Endothelial cell of umbilical vein (primary cell): ENCODE results near the gene ZNF516. TPM values are rescaled to one million over a fixed set of nuclear protein-coding genes. Genes with fewer than 3 reads are reported as not detected.

ENCODE experiments used
- BruUV-seq: library from RNA; stranded (reverse); fragments of 400-500 nt; replicated peaks from 2 replicates; lab custom pipeline; 2021; lab: Mats Ljungman, UMichigan
- CTCF ChIA-PET: fragments of 300-600, 350-600 bp; sonication (Branson Sonifier 250); formaldehyde crosslinking; loops from one replicate; lab custom pipeline; 2021; ENCODE audit warnings: antibody characterized with exemption, inconsistent platforms; lab: Charles Lee
- POLR2A ChIA-PET: fragments of 300-600, 350-600 bp; sonication (Branson Sonifier 250); formaldehyde crosslinking; loops from one replicate; lab custom pipeline; 2021; ENCODE audit warnings: antibody characterized with exemption, inconsistent platforms; lab: Charles Lee
- DNase-seq: peaks from one replicate; pipeline ENCODE4 v3.0.0-alpha.2; 2011; ENCODE audit warnings: low read depth, low spot score
- FAIRE-seq: peaks from 2 replicates; lab custom pipeline; 2011; peaks lifted over from hg19 to GRCh38; lab: Jason Lieb, UNC
- H2AFZ ChIP-seq: 2 replicates; pipeline ENCODE4 v1.6.0; 2012; ENCODE audit warnings: low read depth, low read length, control low read depth, inconsistent platforms
- H3K27ac ChIP-seq: 2 replicates; pipeline ENCODE4 v1.5.1; 2011; ENCODE audit warnings: low read depth, mild to moderate bottlenecking, control low read depth, low read length, moderate library complexity; ENCODE audit not compliant: insufficient read depth
- H3K27me3 ChIP-seq, 2 experiments: 2 replicates each; pipeline versions ENCODE4 v1.6.0 to v1.6.1; 2011; ENCODE audit warnings: low read length in 2 of 2, mixed read lengths in 1 of 2; ENCODE audit not compliant: control insufficient read depth in 2 of 2, insufficient read depth in 2 of 2
- H3K36me3 ChIP-seq, 2 experiments: 2 replicates in 1 of 2; 3 replicates in 1 of 2; pipeline ENCODE4 v1.5.1; 2011; ENCODE audit warnings: low read length in 2 of 2, mild to moderate bottlenecking in 1 of 2, moderate library complexity in 1 of 2; ENCODE audit not compliant: control insufficient read depth in 2 of 2, insufficient read depth in 2 of 2; ENCODE audit errors: extremely low read depth in 1 of 2
- H3K4me1 ChIP-seq: 3 replicates; pipeline ENCODE4 v1.5.1; 2011; ENCODE audit warnings: mild to moderate bottlenecking, low read length; ENCODE audit not compliant: control insufficient read depth, insufficient read depth; ENCODE audit errors: extremely low read depth
- H3K4me2 ChIP-seq: 2 replicates; pipeline ENCODE4 v1.6.1; 2011; ENCODE audit warnings: low read length, control low read depth, mixed read lengths; ENCODE audit not compliant: insufficient read depth
- H3K4me3 ChIP-seq, 3 experiments: fragments of 200-600 bp in 1 of 3; sonication (generic), shearing (Covaris generic) in 1 of 3; replicated peaks in 1 of 3; 2 replicates each; pipeline ENCODE4 v1.5.1; 2011 to 2016; ENCODE audit warnings: control low read depth in 3 of 3, low read length in 3 of 3, mild to moderate bottlenecking in 2 of 3, inconsistent platforms in 1 of 3, low read depth in 1 of 3, moderate library complexity in 1 of 3; ENCODE audit not compliant: insufficient read depth in 1 of 3
- H3K79me2 ChIP-seq: 2 replicates; pipeline ENCODE4 v1.6.0; 2012; ENCODE audit warnings: low read length, inconsistent platforms; ENCODE audit not compliant: control insufficient read depth, insufficient read depth
- H3K9ac ChIP-seq: replicated peaks from 2 replicates; pipeline ENCODE3; 2011; ENCODE audit warnings: low read length, control low read depth; ENCODE audit not compliant: insufficient read depth; ENCODE audit errors: extremely low read depth
- H3K9me1 ChIP-seq: replicated peaks from 3 replicates; pipeline ENCODE4 v1.6.0; 2011; ENCODE audit warnings: mild to moderate bottlenecking, low read length; ENCODE audit not compliant: control insufficient read depth, insufficient read depth; ENCODE audit errors: extremely low read depth
- H3K9me3 ChIP-seq: replicated peaks from 2 replicates; pipeline ENCODE4 v1.5.1; 2012; ENCODE audit warnings: low read length, inconsistent platforms; ENCODE audit not compliant: control insufficient read depth, insufficient read depth
- H4K20me1 ChIP-seq: replicated peaks from 2 replicates; pipeline ENCODE3; 2011; ENCODE audit warnings: mild to moderate bottlenecking, low read length; ENCODE audit not compliant: control insufficient read depth, insufficient read depth; ENCODE audit errors: extremely low read depth
- CTCF ChIP-seq, 2 donors: IDR thresholded peaks; 1 replicate in 1 of 2; 2 replicates in 1 of 2; pipeline ENCODE4 v1.5.1; 2011; ENCODE audit warnings: low read length in 2 of 2, mild to moderate bottlenecking in 2 of 2, moderate library complexity in 2 of 2, control low read depth in 1 of 2, inconsistent platforms in 1 of 2, low read depth in 1 of 2; ENCODE audit not compliant: insufficient read depth in 1 of 2; ENCODE audit errors: extremely low read depth in 1 of 2
- EZH2 ChIP-seq: IDR thresholded peaks from 2 replicates; pipeline ENCODE4 v1.6.1; 2012; ENCODE audit warnings: borderline replicate concordance, low read depth, mild to moderate bottlenecking, moderate library complexity, low read length, inconsistent platforms; ENCODE audit not compliant: severe bottlenecking
- FOS ChIP-seq: IDR thresholded peaks from 2 replicates; pipeline ENCODE4 v1.6.1; 2011; ENCODE audit warnings: mild to moderate bottlenecking, low read length, moderate library complexity, borderline replicate concordance; ENCODE audit not compliant: insufficient read depth
- GATA2 ChIP-seq: IDR thresholded peaks from 2 replicates; pipeline ENCODE4 v1.7.0; 2011; ENCODE audit warnings: low read depth, mild to moderate bottlenecking, moderate library complexity, mixed read lengths, low read length; ENCODE audit not compliant: insufficient read length, insufficient read depth
- JUN ChIP-seq: IDR thresholded peaks from 2 replicates; pipeline ENCODE4 v1.6.1; 2011; ENCODE audit warnings: borderline replicate concordance, low read depth; ENCODE audit not compliant: insufficient read length, insufficient read depth
- MAX ChIP-seq: IDR thresholded peaks from 2 replicates; pipeline ENCODE4 v1.6.1; 2011; ENCODE audit not compliant: insufficient read depth, insufficient read length
- MYC ChIP-seq: IDR thresholded peaks from one replicate; pipeline ENCODE4 v1.6.1; 2011; ENCODE audit warnings: mild to moderate bottlenecking, low read depth, low read length
- POLR2A ChIP-seq: IDR thresholded peaks from 2 replicates; pipeline ENCODE4 v1.6.1; 2012; ENCODE audit warnings: low read depth, mild to moderate bottlenecking, control low read depth, low read length
- POLR2AphosphoS5 ChIP-seq: IDR thresholded peaks from 2 replicates; pipeline ENCODE4 v1.6.1; 2012; ENCODE audit warnings: low read depth, mild to moderate bottlenecking, control low read depth, low read length, moderate library complexity; ENCODE audit not compliant: insufficient read depth
- dilution Hi-C: fragments of 300-500 bp; cut with MboI; formaldehyde crosslinking; loops from one replicate; pipeline ENCODE4 v1.15.0; 2019; ENCODE audit warnings: low sequenced_read_pairs; ENCODE audit not compliant: extremely low pct_ligation_motif_present
- intact Hi-C: fragments of 100-400 bp; cut with micrococcal nuclease; formaldehyde crosslinking; loops from one replicate; pipeline ENCODE4 v1.10.0; 2022
- polyA plus RNA-seq, 4 experiments: library from polyadenylated mRNA; depleted of rRNA in 3 of 4; stranded (reverse) in 3 of 4; unstranded in 1 of 4; fragments of >200 nt; gene quantifications; 2 replicates each; pipeline versions ENCODE4 v1.2.1 to v1.2.3, GENCODE V29; 2011 to 2012; ENCODE audit warnings: missing spikeins in 1 of 4
- total RNA-seq: library from RNA; stranded (reverse); gene quantifications from 2 replicates; pipeline ENCODE4 v1.2.3, GENCODE V29; 2021

The ZNF516 gene
- total and polyA plus RNA-seq, 2 donors (not counting 3 experiments of a cell fraction or from before 2014, with no cell fraction given) = 3.6 to 19.1 TPM

GRCh38 chr18:76454418-76454817, 40.6 kb downstream of the ZNF516 start:
- Histone ChIP-seq H3K4me2 (no peak overlapping the region), H2AFZ (no peak overlapping the region), H4K20me1 (no peaks in the 10 kb centered on the region), H3K79me2 (peaks cover 3% of the 10 kb centered on the region), H3K4me3 (no peak overlapping the region), H3K9me1 (no peaks in the 10 kb centered on the region), H3K27me3 (peaks cover 0 to 1% of the 10 kb centered on the region in 2 experiments), H3K9ac (no peak overlapping the region), H3K27ac (no peak overlapping the region), H3K4me1 (peaks cover 15% of the 10 kb centered on the region), H3K9me3 (no peaks in the 10 kb centered on the region), H3K36me3 (no peaks in the 10 kb centered on the region)
- no TSS peak for BruUV-seq
- DNase-seq (no peak), FAIRE-seq (no peak)
- intact Hi-C loops = loop anchor here (5.0 kb wide), 1 partner anchor 368 kb away; the partner anchor contains the start of gene ZNF236
- TF ChIP-seq POLR2AphosphoS5 (no peak), FOS (no peak), JUN (no peak), EZH2 (no peak), MYC (no peak), MAX (no peak), CTCF (IDR thresholded peaks at IDR 0.05; ENCODE audit: extremely low read depth in 1 of 2, insufficient read depth in 1 of 2, low read depth in 1 of 2, low read length in 2 of 2) (no peak), POLR2A (no peak), GATA2 (no peak)
- dilution Hi-C loops = no loop called here
- ChIA-PET POLR2A (no interaction called here), CTCF (no interaction called here)
